Kidney (tissue), 14 donors: ENCODE results near the gene CRYBA2. TPM values are rescaled to one million over a fixed set of nuclear protein-coding genes. Genes with fewer than 3 reads are reported as not detected.
A peak's percentile ranks its signal among the peaks of the same experiment; 100 is the strongest.

ENCODE experiments used
- DNase-seq, 5 donors: peaks; one replicate each; pipeline ENCODE4 v3.0.0-alpha.2; 2013 to 2020
- FAIRE-seq: peaks from 2 replicates; lab custom pipeline; 2012; peaks lifted over from hg19 to GRCh38; lab: Jason Lieb, UNC
- H3K27ac ChIP-seq, 2 donors: one replicate each; pipeline ENCODE4 v1.7.0; 2013; ENCODE audit warnings: low read depth in 2 of 2, low read length in 2 of 2, inconsistent platforms in 1 of 2
- H3K27me3 ChIP-seq: one replicate; pipeline ENCODE4 v1.7.1; 2013; ENCODE audit warnings: low read length, inconsistent platforms; ENCODE audit not compliant: control insufficient read depth, insufficient read depth
- H3K36me3 ChIP-seq, 3 donors: one replicate each; pipeline versions ENCODE4 v1.7.0 to v1.7.1; 2013; ENCODE audit warnings: low read length in 3 of 3, control low read depth in 1 of 3, inconsistent platforms in 1 of 3; ENCODE audit not compliant: insufficient read depth in 3 of 3, control insufficient read depth in 2 of 3
- H3K4me1 ChIP-seq, 3 donors: one replicate each; pipeline versions ENCODE4 v1.7.0 to v1.7.1; 2013; ENCODE audit warnings: low read length in 3 of 3, inconsistent platforms in 1 of 3, low read depth in 1 of 3; ENCODE audit not compliant: control insufficient read depth in 2 of 3, insufficient read depth in 2 of 3
- H3K4me3 ChIP-seq, 3 donors: one replicate each; pipeline versions ENCODE4 v1.7.0 to v1.8.1; 2013; ENCODE audit warnings: low read length in 3 of 3, control low read depth in 1 of 3, inconsistent platforms in 1 of 3
- H3K9ac ChIP-seq, 3 donors: one replicate each; pipeline versions ENCODE4 v1.7.0 to v1.7.1; 2013; ENCODE audit warnings: low read length in 3 of 3, control low read depth in 1 of 3, inconsistent platforms in 1 of 3
- H3K9me3 ChIP-seq, 3 donors: one replicate each; pipeline versions ENCODE4 v1.7.0 to v1.7.1; 2013; ENCODE audit warnings: low read length in 3 of 3, control low read depth in 1 of 3, inconsistent platforms in 1 of 3; ENCODE audit not compliant: control insufficient read depth in 2 of 3, insufficient read depth in 1 of 3
- CTCF ChIP-seq: IDR thresholded peaks from 3 replicates; pipeline ENCODE4 v1.5.1; 2012; ENCODE audit warnings: mild to moderate bottlenecking, moderate library complexity, borderline replicate concordance; ENCODE audit not compliant: insufficient read depth; ENCODE audit errors: extremely low read depth
- intact Hi-C: fragments of 100-400 bp; cut with DNase I; formaldehyde crosslinking; loops from one replicate; pipeline ENCODE4 v1.11.1; 2022
- polyA plus RNA-seq: library from polyadenylated mRNA; stranded (reverse); fragments of 350-450 nt; fragmentation: Illumina TruSeq; extraction: RNeasy Lipid Tissue Mini Kit (QIAGEN cat#74804); gene quantifications from one replicate; pipeline ENCODE4 v1.2.3, GENCODE V29; 2014; ENCODE audit warnings: low read depth, low replicate concordance; ENCODE audit not compliant: insufficient read depth
- total RNA-seq: library from RNA; stranded (reverse); fragmentation: NEBNext Ultra II Directional; extraction: Animal tissue kit (Norgen Biotek cat#: 25700); gene quantifications from one replicate; pipeline ENCODE4 v1.2.1, GENCODE V29; 2021
- donor health status: control.
- donor health status: control.
- donor health status: control.
- donor health status: control.
- donor health status: control.
- donor health status: DM: yes; HTN: yes; CAD: no.
- donor health status: Normal renal cell carcinoma (clear cell type).

CRYBA2 gene
- total and polyA plus RNA-seq, 2 donors from 2014 or later: not detected

- DNase-seq (peak in 1 of 5 donors; percentile 63), FAIRE-seq (no peak)
- Histone ChIP-seq H3K4me3 (no peak overlapping the region), H3K27ac (no peak overlapping the region), H3K9ac (no peak overlapping the region), H3K27me3 (no peaks in the 10 kb centered on the region), H3K9me3 (no peaks in the 10 kb centered on the region), H3K36me3 (no peaks in the 10 kb centered on the region), H3K4me1 (no peaks in the 10 kb centered on the region)
- no peak for TF ChIP-seq CTCF
- intact Hi-C loops: no loop called here
Observed at GRCh38 chr2:219023045-219023605, 29.9 kb upstream of the CRYBA2 start.

GRCh38 chr2:219022616-219023015, 29.4 kb upstream of the CRYBA2 start:
- Histone ChIP-seq H3K27me3 (no peaks in the 10 kb centered on the region), H3K36me3 (no peaks in the 10 kb centered on the region), H3K9ac (no peak overlapping the region), H3K27ac (no peak overlapping the region), H3K4me1 (no peaks in the 10 kb centered on the region), H3K9me3 (no peaks in the 10 kb centered on the region), H3K4me3 (no peak overlapping the region)
- peak in 1 of 5 donors; percentile 45 for DNase-seq
- no peak for FAIRE-seq
- intact Hi-C loops: no loop called here
- TF ChIP-seq CTCF: no peak

- Histone ChIP-seq H3K4me1 (no peaks in the 10 kb centered on the region), H3K9me3 (no peaks in the 10 kb centered on the region), H3K36me3 (no peaks in the 10 kb centered on the region), H3K9ac (no peak overlapping the region), H3K27me3 (no peaks in the 10 kb centered on the region), H3K27ac (no peak overlapping the region), H3K4me3 (no peak overlapping the region)
- FAIRE-seq (no peak), DNase-seq (peak in 1 of 5 donors; percentile 65)
- intact Hi-C loops: no loop called here
- no peak for TF ChIP-seq CTCF
Observed at GRCh38 chr2:219022041-219022440, 28.8 kb upstream of the CRYBA2 start.

GRCh38 chr2:219021591-219021990, 28.4 kb upstream of the CRYBA2 start:
- Histone ChIP-seq H3K4me1 (no peaks in the 10 kb centered on the region), H3K9me3 (no peaks in the 10 kb centered on the region), H3K4me3 (no peak overlapping the region), H3K27me3 (no peaks in the 10 kb centered on the region), H3K27ac (no peak overlapping the region), H3K9ac (no peak overlapping the region), H3K36me3 (no peaks in the 10 kb centered on the region)
- FAIRE-seq (no peak), DNase-seq (peak in 1 of 5 donors; percentile 90)
- intact Hi-C loops: no loop called here
- no peak for TF ChIP-seq CTCF
